ENCODE measurements around the gene N4BP3. TPM values are rescaled to one million over a fixed set of nuclear protein-coding genes. Genes with fewer than 3 reads are reported as not detected.
"Not testable (repeated sequence)": the region's sequence is repeated elsewhere in the genome, so short reads cannot be mapped to it uniquely, and the experiment has no call there.

N4BP3 gene
- total RNA-seq, 1 donor from 2014 or later: 16.6 TPM

DNA sequence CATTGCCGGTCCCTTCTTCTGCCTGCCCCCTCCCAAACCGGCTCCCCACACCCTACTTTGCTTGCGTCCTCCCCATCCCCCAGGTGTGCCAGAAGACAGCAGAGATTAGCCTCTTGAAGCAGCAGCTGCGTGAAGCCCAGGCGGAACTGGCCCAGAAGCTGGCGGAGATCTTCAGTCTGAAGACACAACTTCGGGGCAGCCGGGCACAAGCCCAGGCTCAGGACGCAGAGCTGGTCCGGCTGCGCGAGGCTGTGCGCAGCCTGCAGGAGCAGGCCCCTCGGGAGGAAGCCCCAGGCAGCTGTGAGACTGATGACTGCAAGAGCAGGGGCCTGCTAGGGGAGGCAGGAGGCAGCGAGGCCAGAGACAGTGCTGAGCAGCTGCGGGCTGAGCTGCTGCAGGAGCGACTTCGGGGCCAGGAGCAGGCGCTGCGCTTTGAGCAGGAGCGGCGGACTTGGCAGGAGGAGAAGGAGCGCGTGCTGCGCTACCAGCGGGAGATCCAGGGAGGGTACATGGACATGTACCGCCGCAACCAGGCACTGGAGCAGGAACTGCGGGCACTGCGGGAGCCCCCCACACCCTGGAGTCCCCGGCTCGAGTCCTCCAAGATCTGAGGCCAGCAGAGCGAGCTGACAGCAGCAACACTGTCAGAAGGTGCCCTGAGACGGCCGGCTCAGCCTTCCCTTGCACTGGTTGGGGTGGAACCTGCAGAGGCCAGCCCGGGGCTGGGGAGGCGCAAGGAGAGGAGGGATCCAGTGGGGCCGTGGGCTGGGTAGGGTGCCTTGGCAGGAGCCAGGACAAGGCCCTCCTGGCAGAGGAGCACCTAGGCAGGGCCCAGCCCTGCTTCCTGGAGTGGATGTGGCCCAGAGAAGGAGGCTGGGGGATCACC lies 8.3 kb downstream of the N4BP3 start:
- no peak for DNase-seq (ENCODE audit: low read depth, low spot score)

GRCh38 chr5:178122346-178122745 lies 9.0 kb downstream of the N4BP3 start:
- DNase-seq (ENCODE audit: low read depth, low spot score): no peak

- DNase-seq (ENCODE audit: low read depth, low spot score): no peak
Measured at GRCh38 chr5:178123094-178123965, 10.0 kb downstream of the N4BP3 start.

DNA sequence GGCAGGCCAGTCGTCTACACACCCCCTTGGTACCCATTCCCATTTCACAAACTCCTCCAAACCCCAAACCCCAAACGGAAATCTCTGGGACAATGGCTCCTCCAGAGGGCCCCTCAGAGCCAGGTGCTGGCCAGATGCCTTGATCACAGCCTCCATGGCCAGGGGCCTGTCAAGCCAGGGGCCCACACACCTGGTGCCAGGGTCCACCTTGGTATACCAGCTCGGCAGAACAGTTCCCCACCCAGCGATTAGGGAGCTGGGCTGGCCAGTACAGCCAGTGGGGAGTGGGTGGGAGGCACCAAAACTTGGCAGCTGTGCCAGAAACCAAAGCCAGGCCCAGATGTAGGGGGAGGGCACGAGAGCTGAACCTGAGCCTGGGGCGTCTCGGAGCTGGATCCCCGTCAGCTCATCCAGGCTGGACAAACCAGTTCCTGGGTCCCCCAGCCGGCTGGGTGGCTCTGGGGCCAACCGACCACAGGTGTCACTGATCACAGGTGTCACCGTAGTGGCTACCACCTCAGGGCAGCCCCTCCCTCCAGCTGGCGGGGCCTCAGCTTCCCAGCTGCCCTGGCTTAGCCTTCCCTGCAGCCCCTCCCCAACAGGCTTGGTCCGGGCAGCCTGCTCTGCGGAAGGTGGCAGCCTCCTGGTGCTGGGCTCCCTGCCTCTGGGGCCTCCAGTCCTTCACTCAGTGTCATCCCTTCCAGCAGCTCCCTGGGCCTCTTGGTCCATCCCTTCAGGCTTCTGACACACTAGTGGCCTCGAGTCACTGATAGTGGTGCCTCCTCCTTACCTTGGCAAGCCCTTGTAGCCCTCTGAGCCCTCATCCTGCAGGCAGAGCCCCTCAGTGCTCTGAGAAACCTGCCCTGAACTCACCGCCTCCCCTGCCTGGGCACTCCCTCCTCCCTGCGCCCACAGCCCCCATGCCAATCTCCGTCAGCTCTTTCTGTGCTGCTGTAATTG lies 10.9 kb downstream of the N4BP3 start:
- no peak for DNase-seq (ENCODE audit: low read depth, low spot score)

DNA sequence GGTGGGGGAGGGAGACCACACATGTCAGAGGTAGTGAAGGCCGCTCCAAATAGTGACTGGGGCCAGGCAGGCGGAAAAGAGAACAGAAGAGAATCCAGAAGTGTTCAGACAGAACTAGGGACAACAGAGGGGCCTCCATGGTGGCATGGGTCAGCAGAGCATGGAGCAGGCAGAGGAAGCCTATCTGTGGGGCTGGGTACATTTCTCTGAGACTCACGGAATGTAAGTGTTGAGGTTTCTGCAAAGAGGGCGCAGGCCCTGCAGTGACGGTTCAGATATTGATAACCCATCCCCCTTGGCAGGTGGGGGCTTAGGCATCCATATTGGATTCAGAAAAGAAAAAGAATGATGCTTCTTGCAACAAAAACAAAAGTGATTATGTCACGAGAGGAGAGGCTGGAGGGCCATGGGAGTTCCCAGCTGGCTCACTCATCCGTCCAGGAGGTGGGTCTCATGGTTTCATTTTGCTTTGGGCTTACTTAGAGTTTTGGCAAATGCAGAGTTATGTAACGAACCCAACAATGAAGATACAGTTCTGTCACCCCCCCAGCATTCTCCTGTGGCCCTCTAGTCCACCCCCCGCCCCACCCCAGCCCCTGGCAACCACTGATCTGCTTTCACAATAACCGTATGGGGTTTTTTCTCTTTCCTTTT lies 12.0 kb downstream of the N4BP3 start:
- no peak for DNase-seq (ENCODE audit: low read depth, low spot score)

DNA sequence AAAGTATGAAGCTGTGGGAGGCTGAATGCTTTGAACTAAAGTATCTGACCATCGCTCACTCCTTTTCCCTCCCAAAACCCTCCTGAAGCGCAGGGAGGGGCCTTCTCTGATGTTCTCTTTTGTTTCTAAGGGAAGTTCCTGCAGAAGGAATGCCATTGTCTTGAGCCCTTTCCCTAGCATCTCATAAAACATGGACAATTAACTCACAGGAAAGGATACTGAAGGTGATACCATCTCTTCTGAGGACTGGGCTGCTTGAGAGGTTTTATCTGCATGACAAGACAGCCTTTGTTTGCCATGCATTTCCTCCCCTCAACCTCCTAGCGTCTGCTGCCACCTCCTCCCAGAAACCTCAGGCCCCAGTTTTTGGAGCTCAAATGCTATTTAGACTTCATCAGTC lies 13.2 kb downstream of the N4BP3 start:
- DNase-seq (ENCODE audit: low read depth, low spot score): no peak

DNA sequence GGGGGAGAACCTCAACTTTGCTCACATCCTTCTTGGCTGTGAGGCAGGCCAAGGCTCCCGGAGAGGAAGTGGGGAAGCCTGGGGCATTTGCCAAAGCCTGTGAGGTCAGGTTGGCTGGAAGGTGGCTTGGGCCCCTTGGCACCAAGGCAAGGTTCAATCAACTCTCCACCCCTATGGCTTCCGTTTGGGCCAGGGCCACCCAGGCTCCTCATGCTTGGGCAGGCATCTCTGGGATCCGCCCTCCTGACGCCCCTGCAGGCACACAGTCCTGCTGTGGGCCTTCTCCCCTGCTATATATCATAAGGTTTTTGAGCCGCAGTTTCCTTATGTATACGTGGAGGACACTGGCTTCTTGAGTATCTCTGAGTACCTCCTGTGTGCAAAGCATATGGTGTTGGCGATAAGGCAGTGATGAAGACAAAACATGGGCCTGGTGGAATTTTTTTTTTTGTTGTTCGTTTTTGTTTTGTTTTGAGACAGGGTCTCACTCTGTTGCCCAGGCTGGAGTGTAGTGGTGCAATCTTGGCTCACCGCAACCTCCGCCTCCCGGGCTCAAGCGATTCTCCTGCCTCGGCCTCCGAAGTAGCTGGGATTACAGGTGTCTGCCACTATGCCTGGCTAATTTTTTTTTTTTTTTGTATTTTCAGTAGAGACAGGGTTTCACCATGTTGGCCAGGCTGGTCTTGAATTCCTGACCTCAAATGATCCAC lies 14.1 kb downstream of the N4BP3 start:
- not testable (repeated sequence) for DNase-seq (ENCODE audit: low read depth, low spot score)

DNA sequence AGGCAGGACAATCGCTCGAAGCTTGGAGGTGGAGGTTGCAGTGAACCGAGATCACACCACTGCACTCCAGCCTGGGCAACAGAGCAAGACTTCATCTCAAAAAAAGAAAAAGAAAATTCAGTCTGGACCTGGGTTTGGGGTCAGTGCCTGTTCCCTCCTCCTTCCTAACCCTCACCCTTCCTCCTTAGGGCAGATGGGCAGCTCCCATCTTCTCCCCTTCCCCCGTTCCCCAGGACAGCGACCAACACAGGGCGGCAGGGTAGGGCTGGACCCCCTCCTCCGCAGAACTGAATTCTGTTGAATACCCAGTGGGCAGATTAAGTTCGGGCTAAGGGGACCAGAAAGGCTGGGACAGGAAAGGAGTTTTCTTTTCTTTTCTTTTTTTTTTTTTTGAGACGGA lies 16.0 kb downstream of the N4BP3 start:
- DNase-seq (ENCODE audit: low read depth, low spot score): no peak

DNA sequence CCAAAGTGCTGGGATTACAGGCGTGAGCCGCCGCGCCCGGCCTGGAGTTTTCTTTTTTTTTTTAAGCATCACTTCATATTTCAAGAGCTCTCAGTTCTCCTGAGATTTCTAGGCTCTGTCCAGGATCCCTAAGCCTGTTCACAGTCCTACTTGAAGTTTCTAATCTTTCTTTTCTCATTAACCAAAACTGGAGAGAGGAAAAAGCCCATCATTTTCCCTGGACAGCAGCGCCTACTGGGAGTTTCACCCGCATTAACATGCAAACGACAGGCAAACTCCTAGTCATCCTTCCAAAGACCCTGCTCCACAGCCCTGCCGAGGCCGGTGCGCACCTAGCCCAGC lies 16.9 kb downstream of the N4BP3 start:
- not testable (repeated sequence) for DNase-seq (ENCODE audit: low read depth, low spot score)

GRCh38 chr5:178130576-178131445 lies 17.5 kb downstream of the N4BP3 start, which contains the start of gene RMND5B:
TSS of gene RMND5B (plus strand) at chr5:178131014. CDS start at chr5:178138120, 7,106 bp downstream.
- DNase-seq (ENCODE audit: low read depth, low spot score): no peak

DNA sequence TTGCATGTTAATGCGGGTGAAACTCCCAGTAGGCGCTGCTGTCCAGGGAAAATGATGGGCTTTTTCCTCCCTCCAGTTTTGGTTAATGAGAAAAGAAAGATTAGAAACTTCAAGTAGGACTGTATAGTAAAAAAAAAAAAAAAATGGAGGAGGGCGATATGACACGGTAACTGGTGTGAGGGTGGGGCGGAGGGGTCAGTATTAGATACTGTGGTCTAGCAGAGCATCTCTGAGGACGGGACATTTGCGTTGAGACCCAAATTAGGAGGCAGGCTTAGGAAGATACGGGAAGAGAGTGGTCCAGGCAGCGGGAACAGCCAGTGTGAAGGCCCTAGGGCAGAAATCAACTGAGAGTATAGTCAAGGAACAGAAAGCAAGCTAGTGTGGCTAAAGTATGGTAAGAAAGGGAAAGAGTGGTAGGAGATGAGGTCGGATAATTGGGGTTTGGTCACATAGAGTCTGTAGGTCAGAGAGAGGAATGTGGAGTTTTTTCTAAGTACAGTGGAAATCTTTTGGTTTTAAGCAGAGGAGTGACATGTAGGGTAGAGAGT lies 18.2 kb downstream of the N4BP3 start:
- DNase-seq (ENCODE audit: low read depth, low spot score): no peak

GRCh38 chr5:178136990-178137389 lies 23.7 kb downstream of the N4BP3 start:
- no peak for DNase-seq (ENCODE audit: low read depth, low spot score)

GRCh38 chr5:178137991-178138390 lies 24.7 kb downstream of the N4BP3 start:
- DNase-seq (ENCODE audit: low read depth, low spot score): no peak

DNA sequence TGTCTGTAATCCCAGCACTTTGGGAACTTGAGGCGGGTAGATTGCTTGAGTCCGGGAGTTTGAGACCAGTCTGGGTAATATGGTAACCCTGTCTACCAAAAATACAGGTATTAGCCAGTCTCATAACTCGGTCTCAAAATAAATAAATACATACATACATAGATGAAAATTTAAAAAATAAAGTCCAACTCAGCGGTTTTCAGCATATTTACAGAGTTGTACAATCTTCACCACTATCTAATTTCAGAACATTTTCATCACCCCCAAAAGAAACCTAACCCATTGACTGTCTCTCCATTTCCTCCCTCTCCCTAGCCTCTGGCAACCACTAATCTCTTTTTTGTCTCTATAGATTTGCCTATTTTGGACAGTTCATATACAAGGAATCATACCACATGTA lies 28.2 kb downstream of the N4BP3 start:
- no peak for DNase-seq (ENCODE audit: low read depth, low spot score)

DNA sequence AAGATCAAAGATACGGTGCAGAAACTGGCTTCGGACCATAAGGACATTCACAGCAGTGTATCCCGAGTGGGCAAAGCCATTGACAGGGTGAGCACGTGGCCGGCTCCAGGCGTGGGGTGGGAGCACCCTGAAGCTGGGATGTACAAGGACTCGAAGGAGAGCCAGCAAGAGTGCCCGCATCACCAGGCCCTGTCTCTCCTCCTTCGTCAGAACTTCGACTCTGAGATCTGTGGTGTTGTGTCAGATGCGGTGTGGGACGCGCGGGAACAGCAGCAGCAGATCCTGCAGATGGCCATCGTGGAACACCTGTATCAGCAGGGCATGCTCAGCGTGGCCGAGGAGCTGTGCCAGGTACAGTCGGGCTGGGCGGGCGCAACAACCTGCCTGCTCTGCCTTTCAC lies 29.3 kb downstream of the N4BP3 start:
- no peak for DNase-seq (ENCODE audit: low read depth, low spot score)

DNA sequence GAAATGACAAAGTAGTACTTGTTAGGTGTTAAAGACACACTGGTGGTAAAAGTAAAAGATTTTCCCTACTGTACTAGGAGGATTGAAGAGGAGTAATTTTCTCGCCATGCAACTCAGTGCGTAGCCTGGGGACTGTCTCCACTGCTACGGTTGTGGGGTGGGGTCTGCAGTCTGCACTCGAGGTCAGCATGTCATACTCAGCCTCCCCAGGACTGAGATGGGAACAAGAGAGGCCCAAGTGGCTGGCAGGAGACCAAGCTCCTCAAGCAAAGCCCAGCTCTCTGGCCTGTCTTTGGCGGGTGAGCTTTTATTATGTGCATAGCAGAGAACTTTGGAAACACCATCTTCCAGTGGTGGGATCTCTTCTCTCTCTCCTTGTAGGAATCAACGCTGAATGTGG lies 29.9 kb downstream of the N4BP3 start:
- DNase-seq (ENCODE audit: low read depth, low spot score): no peak

GRCh38 chr5:178143901-178144300 lies 30.6 kb downstream of the N4BP3 start:
- no peak for DNase-seq (ENCODE audit: low read depth, low spot score)

DNA sequence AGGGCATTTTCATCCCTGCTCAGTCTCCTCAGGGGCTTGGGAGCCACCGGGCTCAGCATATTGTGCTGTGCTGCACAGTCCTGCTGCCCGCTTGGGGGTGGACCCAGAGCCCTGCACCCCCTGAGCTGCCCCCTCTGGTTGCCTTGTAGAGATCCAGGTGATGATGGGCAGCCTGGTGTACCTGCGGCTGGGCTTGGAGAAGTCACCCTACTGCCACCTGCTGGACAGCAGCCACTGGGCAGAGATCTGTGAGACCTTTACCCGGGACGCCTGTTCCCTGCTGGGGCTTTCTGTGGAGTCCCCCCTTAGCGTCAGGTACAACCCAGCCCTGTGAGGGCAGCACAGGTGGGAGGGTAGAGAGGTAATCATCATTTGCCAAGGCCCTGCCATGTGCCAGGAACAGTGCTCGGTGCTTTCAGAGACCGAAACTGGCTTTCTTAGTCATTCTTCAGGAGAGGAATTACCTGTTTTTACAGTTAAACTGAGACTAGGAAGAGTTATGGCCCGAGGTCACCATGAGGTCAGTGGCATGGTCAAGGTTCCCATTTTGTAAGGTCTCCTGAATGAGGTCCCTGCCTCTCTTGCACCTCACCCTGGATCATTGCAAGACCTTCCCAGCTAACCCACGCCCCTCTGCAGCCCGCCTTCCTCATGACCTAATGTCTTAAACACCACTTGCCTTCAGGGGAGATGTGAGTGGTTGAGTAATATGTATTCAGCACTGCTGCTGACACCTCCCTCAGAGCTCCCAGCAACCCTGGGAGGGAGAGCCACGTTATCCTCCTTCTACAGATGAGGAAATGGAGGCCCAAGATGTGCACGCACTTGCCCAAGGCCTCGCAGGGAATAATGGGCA lies 32.9 kb downstream of the N4BP3 start:
- no peak for DNase-seq (ENCODE audit: low read depth, low spot score)
